ENCODE data around the gene SMPD3. TPM values are rescaled to one million over a fixed set of nuclear protein-coding genes. Genes with fewer than 3 reads are reported as not detected.

SMPD3 gene
- total and polyA plus RNA-seq, 2 of the 8 experiments (the other 6 are each of a cell fraction or from before 2014, with no cell fraction given) = 0.39 to 1.3 TPM

- H2AFZ ChIP-seq (ENCODE audit: low read length) = no peak overlapping the region
- peak overlapping the region; percentile 68; the same call in 1 of the 2 replicates for H2BK12ac ChIP-seq (ENCODE audit: low read depth, low read length)
- peak overlapping the region; percentile 56 for H4K91ac ChIP-seq (replicated peaks; ENCODE audit: insufficient read length, low read length)
- H2BK15ac ChIP-seq (ENCODE audit: low read length) = peak overlapping the region; percentile 72
- no peak overlapping the region for H3K23ac ChIP-seq (ENCODE audit: insufficient read length)
- no peak overlapping the region for H4K8ac ChIP-seq (ENCODE audit: extremely low read depth, insufficient read depth, low read length)
- H3K14ac ChIP-seq (ENCODE audit: insufficient read length) = no peak overlapping the region
- H4K5ac ChIP-seq (ENCODE audit: insufficient read length, low read depth, low read length) = no peak overlapping the region
- H3K4me3 ChIP-seq (ENCODE audit: extremely low read depth in 1 of 4, insufficient read depth in 2 of 4, low read depth in 3 of 4, low read length in 4 of 4) = no peak overlapping the region
- no peak overlapping the region for H3K4ac ChIP-seq (replicated peaks; ENCODE audit: insufficient read length, low read depth, low read length)
- 78% methylated on average over 11 of the region's 11 CpGs; no CpG with 5 or more reads in 1 of the 2 experiments for WGBS, 2 experiments (ENCODE audit: extremely low coverage in 1 of 2, insufficient coverage in 1 of 2, insufficient read length in 1 of 2, insufficient replicate concordance in 2 of 2, low coverage in 1 of 2, low lambda C conversion rate in 2 of 2, missing lambda C conversion rate in 1 of 2)
- H3K79me1 ChIP-seq (ENCODE audit: low read depth, low read length) = no peaks in the 10 kb centered on the region
- no peaks in the 10 kb centered on the region for H3K79me2 ChIP-seq (ENCODE audit: control insufficient read depth in 1 of 2, insufficient read depth in 2 of 2, low read length in 2 of 2)
- no peaks in the 10 kb centered on the region for H3K23me2 ChIP-seq (ENCODE audit: low read depth, low read length)
- H2BK120ac ChIP-seq (replicated peaks; ENCODE audit: low read depth, low read length) = no peak overlapping the region
- no peak overlapping the region for H2BK20ac ChIP-seq (ENCODE audit: low read length)
- H3K36me3 ChIP-seq (ENCODE audit: control insufficient read depth in 2 of 4, insufficient read depth in 4 of 4, low read length in 3 of 4) = no peaks in the 10 kb centered on the region
- H3K27ac ChIP-seq (ENCODE audit: low read depth, low read length) = no peak overlapping the region
- no peaks in the 10 kb centered on the region for H4K20me1 ChIP-seq (replicated peaks in 1 of 2; ENCODE audit: control insufficient read depth in 1 of 2, insufficient read depth in 2 of 2, low read length in 2 of 2)
- no peak overlapping the region for H3K18ac ChIP-seq (ENCODE audit: extremely low read depth, low read length)
- CTCF ChIA-PET (ENCODE audit: partially characterized antibody) = interaction anchor here (0.8 to 2.7 kb wide), 7 partner anchors 11 to 113 kb away, joined by 3 to 8 read pairs (median 5); no protein-coding TSS in a partner anchor
- H3K27me3 ChIP-seq (replicated peaks in 1 of 4; ENCODE audit: control insufficient read depth in 3 of 4, extremely low read depth in 1 of 4, insufficient read depth in 3 of 4, low read length in 3 of 4) = no peaks in the 10 kb centered on the region
- H3K4me1 ChIP-seq (replicated peaks in 1 of 4; ENCODE audit: control insufficient read depth in 3 of 4, insufficient read depth in 4 of 4, low read length in 3 of 4) = 0 out of 7 replicates have a peak, but pooled peaks cover 0 to 2% (median 0%) of the 10 kb centered on the region in 4 experiments
- no peaks in the 10 kb centered on the region for H3K9me3 ChIP-seq (ENCODE audit: insufficient read depth in 2 of 2, low read depth in 1 of 2, low read length in 1 of 2)
- POLR2A ChIA-PET (ENCODE audit: partially characterized antibody) = no interaction called here
- no peak overlapping the region for H2AK5ac ChIP-seq (ENCODE audit: low read depth, low read length)
- H3K9ac ChIP-seq (replicated peaks in 1 of 4; ENCODE audit: extremely low read depth in 1 of 4, low read depth in 3 of 4, low read length in 3 of 4) = no peak overlapping the region
- no peak overlapping the region for H2BK5ac ChIP-seq (ENCODE audit: low read depth, low read length)
- TF ChIP-seq CREB1 (IDR thresholded peaks at IDR 0.05) (no peak), KDM5A (IDR thresholded peaks at IDR 0.05; ENCODE audit: low read length) (no peak)
- H3K56ac ChIP-seq (replicated peaks; ENCODE audit: insufficient read length, low read depth, low read length) = no peak overlapping the region
- no peak overlapping the region for H3K4me2 ChIP-seq (ENCODE audit: insufficient read depth in 1 of 2, low read depth in 2 of 2, low read length in 2 of 2)
- no peak for DNase-seq (ENCODE audit: low read depth in 1 of 2, low spot score in 2 of 2)
- FAIRE-seq = no peak
These were observed 22.3 kb upstream of the SMPD3 start for GRCh38 chr16:68470461-68471150.
